M059J (cell line): ENCODE measurements around the gene FOXE1. TPM values are rescaled to one million over a fixed set of nuclear protein-coding genes. Genes with fewer than 3 reads are reported as not detected.

Experiments
- DNase-seq: peaks from one replicate; pipeline ENCODE4 v3.0.0-alpha.2; 2012; ENCODE audit warnings: low read depth
- total RNA-seq: library from RNA; depleted of rRNA; stranded (reverse); fragments of >200 nt; shearing (Covaris generic); gene quantifications from 2 replicates; pipeline ENCODE4 v1.2.3, GENCODE V29; 2014

The FOXE1 gene
- total RNA-seq, 1 experiment from 2014 or later, result not detected

DNA sequence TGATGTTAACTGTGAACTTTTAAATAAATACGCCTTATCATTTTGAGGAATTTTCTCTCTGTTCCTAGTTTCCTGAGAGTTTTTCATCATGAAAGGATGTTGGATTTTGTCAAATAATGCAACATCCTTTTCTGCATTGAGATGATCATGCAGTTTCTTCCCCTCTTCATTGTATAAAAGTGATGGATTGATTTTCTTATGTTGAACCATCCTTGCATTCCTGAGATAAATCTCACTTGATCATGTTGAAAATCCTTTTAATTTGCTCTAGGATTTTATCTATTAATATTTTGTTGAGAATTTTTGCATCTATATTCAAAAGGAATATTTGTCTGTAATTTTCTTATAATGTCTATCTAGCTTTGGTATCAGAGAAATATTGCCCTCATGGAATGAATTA lies 13.3 kb downstream of the FOXE1 start:
- DNase-seq, result no peak

DNA sequence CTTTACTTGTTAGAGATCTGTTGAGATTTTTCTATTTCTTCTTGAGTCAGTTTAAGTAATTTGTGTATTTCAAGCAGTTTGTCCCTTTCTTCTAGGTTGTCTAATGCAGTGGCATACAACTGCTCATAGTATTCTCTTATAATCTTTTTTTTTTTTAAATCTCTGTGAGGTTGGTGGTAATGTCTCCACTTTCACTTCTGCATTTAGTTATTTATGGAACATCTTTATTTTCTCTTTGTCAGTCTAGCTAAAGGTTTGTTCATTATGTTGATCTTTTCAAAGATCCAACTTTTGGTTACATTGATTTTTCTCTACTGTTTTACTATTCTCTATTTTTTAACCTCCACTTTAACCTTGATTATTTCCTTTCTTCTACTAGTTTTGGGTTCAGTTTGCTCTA lies 13.8 kb downstream of the FOXE1 start:
- DNase-seq, result no peak

DNA sequence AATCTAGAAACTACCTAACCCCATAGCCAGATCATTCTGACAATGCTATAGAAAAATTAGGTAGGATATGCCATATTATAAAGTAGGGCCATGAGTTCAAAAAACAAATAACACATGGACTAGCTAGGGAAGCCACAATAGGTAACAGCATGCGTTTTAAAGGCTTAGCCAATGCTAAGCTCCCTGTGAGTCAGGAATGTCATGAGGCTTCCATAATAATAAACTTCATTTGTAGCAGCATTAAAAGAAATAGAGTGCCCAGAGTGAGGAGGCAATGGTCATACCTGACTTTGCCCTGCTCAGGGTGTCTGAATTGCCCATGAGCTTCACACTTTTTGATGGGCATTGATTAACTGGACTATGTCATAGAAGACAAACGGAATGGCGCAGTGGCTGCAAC lies 15.8 kb downstream of the FOXE1 start:
- DNase-seq, result no peak

DNA sequence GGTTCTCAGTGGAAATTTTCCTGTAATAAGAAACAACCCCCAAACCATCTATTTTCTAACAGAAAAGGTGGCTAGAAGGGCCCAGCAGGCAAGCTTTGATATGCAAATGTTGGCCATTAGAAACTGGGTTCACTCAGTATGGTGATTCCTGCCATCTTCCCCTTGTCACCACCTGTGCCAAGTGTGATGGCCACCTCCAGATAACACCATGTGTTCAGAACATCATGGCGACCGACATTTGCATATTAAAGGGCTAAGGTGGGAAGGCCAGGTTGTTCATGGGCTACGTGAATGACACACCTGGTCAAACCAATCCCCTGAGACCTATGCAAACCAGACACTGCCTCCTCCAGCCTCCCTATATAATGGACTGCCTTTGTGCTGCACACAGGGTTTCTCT lies 20.4 kb downstream of the FOXE1 start:
- no peak for DNase-seq

DNA sequence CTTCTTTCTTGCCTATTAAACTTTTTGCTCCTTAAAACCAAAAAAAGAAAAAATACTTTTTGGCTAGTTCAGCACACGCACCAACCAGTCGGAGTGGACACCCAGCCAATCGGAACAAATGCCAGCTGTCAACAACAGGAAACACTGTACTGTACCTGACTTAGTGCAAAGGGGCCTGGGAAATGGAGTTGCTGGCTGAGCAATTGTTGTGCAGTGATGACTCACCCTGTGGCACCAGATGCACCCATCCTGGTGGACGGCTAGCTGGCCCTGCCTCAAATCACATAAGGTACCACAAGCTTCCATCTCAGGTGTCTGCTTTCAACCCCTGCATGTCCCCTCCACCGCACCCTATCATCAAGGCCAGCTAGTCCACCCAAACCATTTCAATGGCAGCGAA lies 20.9 kb downstream of the FOXE1 start:
- DNase-seq, result peak; percentile 81

DNA sequence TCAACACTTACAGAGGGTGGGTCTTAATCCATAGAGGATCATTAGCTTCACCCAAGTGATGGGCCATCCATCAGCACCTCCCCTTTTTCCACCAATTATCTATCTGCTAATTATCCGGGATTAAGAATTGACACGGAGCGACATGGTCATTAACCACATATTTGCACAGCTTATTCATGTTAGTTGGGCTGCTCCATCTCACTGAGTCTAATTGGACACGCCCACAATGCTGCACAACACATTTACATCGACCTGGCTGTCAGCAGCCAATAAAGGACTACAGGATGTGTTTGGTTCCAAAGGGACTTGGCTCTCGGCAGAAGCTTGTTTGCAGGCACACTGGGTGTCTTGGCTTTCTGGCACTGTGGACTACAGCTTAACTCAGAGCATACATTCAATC lies 21.6 kb downstream of the FOXE1 start:
- no peak for DNase-seq

DNA sequence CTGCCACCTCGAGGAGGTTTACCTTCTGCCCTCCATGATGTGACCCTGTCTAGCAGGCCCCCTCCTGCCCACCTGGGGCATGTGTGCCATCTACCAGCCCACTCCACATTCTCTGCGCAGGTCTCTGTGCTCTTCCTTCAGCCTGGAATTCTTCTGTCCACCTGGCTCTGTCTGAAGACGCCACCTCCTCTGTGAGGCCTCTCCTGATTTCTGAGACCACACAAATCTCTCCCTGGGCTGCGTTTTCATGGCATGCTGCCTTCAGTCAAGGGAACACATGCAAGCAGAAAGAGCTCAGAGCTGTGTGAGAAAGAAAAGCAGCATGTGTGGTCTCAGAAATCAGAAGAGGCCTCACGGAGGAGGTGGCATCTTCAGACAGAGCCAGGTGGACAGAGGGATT lies 22.1 kb downstream of the FOXE1 start:
- DNase-seq, result no peak

DNA sequence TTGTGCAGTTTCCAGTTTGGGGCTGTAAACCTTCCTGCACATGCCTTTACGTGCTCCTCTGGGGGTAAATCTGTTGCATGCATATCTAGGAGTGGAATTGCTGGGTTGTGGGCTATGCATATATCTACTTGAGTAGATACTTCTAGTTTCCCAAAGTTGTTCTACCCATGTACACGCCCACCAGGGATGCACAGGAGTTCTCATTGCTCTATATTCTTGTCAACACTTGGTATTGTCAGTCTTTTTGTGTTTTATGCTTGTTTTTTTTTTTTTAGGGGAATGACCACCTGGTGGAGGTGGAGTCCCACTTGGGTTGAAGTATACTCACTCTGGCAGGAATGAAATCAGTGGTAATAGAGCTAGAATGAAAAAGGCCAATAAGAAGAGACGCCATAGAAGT lies 23.0 kb downstream of the FOXE1 start:
- no peak for DNase-seq

DNA sequence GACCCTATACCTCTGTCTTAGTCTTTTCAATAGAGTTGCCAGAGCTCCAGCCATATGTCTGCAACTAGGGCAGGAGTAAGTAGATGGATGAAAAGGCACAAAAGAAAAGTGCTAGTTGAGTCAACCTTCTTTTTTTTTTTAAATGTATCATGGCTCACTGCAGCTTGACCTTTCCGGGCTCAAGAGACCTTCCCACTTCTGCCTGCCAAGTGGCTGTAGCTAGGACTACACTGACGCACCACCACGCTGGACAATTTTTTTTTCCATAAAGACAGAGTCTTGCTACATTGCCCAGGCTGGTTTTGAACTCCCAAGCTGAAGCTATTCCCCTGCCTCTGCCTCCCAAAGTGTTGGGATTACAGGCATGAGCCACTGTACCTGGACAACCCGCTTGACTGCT lies 27.3 kb downstream of the FOXE1 start:
- peak; percentile 58 for DNase-seq

DNA sequence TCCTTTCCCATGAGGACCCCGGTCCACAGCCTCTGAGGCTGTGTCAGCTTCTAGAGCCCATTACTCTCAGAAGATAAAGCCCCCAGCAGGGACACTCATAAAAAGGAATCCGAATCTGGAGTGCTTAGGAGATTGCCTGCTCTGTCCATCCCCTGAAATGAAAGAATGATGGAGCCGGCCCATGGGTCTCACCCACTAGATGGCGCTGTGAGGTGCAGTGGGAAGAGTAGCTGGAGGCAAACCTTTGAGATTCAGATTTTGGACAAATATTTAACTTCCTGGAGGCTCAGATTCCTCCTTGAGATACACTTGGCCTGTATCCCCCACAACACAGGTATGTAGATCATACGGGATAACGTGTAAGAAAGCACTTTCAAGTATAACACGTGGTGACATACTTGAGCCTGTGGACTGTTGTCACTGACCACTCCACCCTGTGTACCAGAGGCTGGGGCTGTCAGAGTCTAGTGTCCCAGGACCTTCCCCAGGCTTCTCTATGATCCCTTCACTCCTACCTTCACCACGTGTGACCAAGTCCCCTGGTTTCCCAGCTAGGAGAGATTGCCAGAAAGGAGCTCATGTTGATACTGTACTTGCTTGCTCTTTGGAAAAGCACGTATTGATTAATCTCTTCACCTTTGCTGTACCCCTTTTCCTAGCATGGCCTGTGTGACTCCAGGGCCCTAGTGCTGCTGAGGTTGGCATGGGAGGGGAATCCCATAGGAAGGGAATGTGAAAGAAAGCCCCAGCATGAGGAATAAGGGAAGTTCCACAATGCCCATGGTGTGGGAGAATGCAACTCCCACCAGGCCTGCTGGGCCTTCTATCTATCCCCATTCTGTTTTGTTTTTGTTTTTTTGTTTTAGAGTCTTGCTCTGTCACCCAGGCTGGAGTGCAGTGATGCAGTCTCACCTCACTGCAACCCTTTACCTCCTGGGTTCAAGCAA lies 37.2 kb downstream of the FOXE1 start:
- no peak for DNase-seq

DNA sequence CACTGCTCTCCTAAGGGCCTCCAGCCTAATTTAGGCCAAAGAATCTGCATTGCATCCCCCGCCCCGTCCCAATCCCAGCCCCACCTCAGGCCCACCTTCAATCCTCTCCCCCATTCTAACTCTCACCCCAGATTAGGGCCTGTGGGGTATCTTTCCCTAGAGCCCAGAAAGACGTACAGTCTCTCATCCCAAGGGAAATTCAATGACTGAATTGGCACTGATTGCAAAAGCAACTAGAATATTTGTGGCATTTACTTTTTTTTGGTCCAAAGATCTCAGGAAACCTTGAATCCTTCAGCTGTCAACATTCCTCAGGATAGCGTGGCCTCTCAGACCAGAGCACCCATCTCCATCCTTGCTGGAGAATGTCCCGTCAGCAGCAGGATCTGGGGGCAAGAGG lies 38.7 kb downstream of the FOXE1 start:
- no peak for DNase-seq

DNA sequence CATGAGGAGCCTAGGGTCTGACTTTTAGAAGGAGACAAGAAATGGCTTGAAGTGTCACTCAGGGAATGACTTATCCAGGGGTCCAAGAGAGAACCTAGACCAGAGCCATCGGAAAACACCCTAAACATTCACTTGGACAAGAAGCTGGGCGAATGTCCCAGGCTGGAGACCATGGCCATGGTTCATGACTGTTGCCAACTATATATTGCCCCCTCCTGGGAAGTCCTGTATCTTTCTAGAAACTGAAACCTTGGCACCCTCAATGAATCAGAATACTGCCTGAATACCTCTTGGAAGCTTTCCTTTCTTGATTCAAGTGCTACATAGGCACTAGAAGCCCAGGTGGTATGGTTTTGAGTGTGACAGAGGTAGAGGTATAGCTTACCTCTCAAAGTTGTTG lies 39.4 kb downstream of the FOXE1 start:
- no peak for DNase-seq

DNA sequence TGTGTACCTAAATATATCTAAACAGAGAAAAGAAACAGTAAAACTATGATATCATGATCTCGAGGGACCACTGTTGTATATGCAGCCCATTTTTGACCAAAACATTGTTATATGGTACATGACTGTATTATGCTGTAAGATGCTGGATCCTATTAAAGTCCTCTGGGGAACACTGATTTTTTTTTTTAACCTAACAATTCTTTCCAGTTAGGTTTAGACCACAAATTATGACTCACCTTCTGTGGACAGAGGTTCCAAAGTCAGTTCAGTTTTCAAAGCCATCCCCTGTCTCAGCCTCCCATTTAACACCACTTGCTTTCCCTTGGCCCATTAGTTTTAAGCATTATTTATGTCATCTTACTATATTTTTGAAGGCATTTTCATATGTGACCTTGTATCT lies 42.2 kb downstream of the FOXE1 start:
- peak; percentile 61 for DNase-seq

DNA sequence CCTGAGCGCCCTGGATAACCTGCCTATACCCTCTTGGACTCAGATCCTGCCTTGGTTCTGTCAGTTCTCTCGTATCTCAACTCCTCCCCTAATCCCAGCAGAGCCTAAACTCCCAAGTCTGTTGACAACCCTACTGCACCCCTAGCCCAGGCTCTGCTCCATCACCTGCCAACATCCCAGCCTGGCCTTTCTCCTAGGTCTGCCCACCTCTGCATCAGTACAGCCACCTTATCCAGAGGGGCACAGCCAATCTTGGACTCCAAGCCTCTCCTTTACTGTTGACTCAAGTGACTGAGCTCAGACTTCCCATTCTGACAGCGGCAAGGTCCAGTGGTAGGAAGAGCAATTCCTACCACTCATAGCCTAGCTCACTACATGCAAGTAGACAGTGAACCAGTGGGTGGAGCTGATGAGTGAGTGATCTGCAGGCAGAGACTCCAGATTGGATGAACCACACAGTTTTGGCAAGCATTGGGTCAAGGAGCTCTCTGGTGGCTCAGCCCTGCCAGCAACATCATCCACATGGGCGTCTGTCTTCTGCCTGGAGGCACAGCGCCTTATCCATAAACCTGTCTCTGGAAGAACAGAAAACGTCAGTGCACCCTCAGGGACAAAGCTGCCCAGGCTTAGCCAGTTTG lies 42.8 kb downstream of the FOXE1 start:
- peak; percentile 55 for DNase-seq

DNA sequence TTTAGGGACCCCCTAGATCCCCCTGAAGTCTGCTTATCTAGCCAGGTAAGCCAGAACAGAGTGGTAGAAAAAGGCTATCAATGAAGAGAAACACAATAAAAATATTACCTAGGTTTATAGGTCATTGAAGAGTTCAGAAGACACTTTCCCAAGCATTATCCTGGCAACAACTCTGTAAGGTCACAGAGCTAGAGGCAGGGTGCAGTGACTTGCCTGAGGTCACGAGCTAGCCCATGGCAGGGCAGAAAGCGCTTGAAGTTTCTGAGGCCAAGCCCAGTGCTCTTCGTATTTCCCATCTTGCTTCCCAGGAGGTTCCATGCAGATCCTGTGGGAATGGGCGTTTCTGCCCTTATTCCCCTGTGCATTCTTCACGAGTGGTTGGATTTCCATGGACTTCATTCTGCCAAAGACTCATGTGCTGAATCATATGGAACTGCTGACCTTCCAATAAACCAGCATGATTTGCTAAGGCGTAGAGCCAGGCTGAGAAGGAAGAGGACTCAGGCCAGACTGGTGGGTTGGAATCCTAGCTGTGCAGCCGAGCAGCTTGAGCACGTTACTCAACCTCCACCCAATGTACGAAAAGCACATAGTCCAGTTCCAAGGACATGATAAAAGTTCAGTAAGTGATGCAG lies 47.2 kb downstream of the FOXE1 start:
- no peak for DNase-seq

DNA sequence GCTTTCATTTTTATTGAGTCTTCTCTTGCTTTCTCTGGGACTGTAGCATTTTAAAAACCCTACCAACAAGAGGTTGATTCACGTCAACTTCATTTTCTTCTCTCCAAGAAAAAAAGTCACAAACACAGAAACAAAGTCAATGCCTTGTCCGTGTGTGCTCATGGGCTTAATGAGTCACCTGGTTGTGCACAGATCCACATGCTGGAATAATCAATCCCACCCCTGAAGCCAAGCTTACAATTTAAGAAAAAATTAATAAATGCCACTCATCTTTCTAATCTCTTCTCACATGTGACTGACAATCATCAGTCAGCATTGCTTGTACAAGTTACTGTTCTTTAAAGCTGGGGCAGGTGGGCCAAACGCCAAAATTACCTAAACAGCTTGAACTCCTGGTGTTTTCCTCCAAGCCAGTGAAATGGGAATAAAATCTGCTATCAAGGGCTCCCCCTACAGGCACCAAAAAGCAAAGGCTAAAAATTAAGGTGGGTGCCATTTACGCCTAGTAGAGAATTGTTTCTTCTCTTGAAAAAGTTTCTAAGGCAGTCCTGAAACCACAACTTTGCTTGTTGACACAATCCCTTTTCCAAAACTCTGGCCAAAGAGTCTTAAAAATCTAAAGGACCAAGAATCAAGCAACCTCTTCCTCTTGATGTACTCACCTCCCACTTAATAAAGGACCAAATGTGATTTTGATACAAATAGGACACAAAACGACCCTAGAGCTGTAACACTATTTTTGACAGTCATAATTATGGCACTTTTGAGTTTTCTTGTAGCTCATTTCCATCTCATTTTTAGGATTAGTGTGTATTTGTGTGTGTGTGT lies 47.9 kb downstream of the FOXE1 start:
- DNase-seq, result peak; percentile 57

DNA sequence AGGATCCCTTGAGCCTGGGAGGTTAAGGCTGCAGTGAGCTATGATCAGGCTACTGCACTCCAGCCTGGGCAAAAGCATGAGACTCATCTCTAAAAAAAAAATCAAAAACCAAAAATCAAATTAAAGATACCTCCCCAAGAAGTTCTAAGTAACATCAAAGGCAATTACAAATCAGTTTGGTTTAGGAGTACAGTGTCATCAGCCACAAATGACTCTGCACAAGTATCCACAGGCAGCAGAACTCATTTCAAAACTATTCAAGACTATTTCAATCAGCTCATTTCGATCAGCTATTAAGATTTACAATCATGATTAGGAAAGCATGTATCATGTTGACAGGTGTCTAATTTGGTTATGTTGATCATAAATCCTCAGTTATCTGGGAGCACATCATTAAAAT lies 50.2 kb downstream of the FOXE1 start:
- DNase-seq, result no peak

DNA sequence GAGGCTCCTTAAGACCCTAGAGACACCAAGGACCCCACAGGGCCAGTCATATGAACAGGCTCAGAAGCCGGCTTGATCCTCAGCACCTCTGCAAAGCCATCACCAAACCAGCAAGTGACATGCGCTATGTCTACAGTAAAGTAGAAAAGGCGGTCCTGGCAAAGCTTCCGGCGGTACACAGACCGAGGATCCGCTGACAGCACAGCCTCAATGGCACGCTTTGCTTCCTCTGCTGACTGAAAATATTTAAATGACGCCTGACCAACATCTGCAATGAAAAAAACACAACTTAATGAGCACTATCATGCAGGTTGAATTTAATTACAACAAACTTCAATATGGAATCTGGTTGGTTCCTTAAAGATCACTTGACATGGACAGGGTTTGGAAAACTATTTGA lies 51.7 kb downstream of the FOXE1 start:
- no peak for DNase-seq

DNA sequence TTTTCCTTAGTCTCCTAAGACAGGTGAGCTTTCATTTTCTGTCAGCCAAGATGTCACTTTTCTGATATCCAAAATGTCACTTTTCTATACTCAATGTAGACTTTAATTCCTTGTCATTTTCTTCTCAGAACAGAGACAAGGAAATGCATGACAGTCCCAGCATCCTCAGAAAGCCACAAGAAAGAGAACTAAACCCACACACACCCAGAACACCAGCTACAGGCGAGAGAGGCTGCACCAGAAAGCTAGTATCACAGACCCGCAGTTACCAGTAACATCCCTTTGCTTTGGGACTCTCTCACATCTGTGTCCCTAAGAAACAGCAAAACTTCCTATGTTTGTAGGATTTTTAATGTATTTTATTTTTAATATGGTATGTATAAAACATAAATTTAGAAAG lies 52.2 kb downstream of the FOXE1 start:
- no peak for DNase-seq
